ENCODE results near the gene HTRA1.

HTRA1 gene

DNA sequence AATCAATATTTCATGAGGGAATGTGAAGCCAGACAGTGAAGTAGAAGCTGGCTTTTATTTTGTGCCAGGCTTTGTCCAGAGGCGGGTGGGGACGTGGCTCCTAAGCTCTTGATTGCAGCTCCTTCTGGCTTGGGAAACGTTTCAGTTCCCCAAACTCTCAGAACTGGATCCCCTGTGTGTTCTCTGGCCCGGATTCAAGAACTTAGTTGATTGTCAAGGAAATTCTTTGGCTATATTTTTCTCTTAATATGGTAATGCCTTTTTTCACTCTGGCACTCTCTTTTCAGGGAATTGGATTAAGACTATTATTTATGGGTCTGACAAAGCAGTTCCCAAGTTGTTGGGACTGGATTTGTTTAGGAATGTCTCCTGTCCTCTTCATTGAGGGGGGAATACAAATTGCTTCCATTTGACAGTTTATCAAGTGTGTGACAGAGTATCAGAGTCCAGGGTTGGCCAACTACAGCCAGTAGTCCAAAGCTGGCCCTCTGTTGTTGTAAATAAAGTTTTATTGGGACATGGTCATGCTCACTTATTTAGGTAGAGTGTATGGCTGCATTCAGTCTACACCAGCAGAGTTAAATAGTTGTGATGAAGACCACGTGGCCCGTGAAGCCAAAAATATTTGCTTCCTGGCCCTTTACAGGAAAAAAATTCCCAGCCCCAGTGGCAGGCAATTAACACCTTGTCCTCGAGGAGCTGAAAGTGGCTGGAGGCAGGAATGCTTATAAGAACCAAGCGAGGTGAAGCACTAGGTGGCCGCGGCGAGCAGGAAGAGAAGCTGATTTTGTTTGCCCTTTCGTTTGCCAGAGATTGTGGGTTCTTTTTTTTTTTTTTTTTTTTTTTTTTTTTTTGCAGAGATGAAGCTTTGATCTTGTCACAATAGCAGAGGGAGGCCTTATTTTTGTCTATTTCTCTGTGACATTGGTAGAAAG lies 34.3 kb downstream of the HTRA1 start:
- TF ChIP-seq, protein P1, sequence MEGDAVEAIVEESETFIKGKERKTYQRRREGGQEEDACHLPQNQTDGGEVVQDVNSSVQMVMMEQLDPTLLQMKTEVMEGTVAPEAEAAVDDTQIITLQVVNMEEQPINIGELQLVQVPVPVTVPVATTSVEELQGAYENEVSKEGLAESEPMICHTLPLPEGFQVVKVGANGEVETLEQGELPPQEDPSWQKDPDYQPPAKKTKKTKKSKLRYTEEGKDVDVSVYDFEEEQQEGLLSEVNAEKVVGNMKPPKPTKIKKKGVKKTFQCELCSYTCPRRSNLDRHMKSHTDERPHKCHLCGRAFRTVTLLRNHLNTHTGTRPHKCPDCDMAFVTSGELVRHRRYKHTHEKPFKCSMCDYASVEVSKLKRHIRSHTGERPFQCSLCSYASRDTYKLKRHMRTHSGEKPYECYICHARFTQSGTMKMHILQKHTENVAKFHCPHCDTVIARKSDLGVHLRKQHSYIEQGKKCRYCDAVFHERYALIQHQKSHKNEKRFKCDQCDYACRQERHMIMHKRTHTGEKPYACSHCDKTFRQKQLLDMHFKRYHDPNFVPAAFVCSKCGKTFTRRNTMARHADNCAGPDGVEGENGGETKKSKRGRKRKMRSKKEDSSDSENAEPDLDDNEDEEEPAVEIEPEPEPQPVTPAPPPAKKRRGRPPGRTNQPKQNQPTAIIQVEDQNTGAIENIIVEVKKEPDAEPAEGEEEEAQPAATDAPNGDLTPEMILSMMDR (IDR thresholded peaks at IDR 0.05; ENCODE audit: extremely low read depth, missing control alignments), result no peak
- no peak for DNase-seq (ENCODE audit: low spot score)

DNA sequence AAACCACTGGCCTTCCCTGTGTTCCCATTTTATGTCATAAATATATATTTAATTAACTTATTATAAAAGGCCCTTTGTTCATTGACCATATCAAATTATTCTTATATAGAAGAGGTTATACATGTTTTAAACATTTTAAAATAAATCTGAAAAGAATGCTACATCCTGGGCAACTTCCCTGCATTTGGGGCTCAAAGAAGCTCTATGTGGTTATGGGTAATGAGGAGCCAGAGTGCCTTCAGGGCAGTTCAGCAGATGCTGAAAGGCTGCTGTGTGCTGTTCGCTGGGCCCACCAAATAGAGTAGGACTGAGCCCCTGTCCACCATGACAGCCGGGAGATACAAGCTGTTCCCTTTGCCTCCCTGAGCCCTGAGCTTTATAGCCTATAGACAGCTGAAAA lies 35.9 kb downstream of the HTRA1 start:
- no peak for DNase-seq (ENCODE audit: low spot score)

DNA sequence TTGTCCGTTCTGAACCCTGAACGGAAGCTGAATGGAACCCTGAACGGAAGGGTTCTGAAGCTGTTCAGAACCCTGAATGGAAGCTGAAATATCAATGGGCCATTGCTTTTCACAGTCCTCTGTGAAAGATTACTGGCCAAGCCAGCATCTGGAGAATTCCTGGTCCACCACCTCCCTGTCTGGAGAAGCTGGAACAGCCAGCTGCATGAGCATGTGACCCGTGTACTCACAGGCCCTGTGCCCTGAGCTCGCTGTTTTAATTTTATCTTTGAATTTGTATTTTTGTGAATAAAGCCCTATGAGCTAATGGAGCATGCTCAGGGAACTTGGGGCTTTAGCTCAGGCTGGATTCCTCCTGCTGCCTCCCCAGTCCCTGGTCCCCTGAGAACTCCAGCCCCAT lies 37.2 kb downstream of the HTRA1 start:
- TF ChIP-seq, protein P1 (IDR thresholded peaks at IDR 0.05; ENCODE audit: extremely low read depth, missing control alignments), result no peak
- DNase-seq (ENCODE audit: low spot score), result no peak

More for the DNA sequence above, 35.9 kb downstream of the HTRA1 start:
- TF ChIP-seq, protein P1 (IDR thresholded peaks at IDR 0.05; ENCODE audit: extremely low read depth, missing control alignments), result no peak

DNA sequence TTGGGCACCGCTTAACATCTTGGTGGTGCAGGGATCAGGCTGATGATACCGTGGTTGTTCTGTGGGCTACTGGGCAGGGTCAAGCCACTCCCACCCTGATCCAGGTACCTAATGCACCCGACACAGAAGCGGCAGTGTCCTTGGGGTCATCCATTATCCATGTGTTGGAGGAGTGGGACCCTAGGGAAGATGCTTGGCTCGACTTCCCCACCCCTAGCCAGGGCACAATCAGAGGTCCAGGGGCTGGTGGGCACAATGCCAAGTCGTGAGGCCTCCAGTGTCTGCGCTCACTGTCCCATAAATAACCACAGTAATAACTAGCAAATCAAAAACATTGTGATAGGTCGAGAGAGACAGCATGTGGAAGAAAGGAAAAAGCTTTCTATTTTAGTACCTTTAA lies 37.7 kb downstream of the HTRA1 start:
- DNase-seq (ENCODE audit: low spot score), result no peak
- TF ChIP-seq, protein P1 (IDR thresholded peaks at IDR 0.05; ENCODE audit: extremely low read depth, missing control alignments), result no peak

DNA sequence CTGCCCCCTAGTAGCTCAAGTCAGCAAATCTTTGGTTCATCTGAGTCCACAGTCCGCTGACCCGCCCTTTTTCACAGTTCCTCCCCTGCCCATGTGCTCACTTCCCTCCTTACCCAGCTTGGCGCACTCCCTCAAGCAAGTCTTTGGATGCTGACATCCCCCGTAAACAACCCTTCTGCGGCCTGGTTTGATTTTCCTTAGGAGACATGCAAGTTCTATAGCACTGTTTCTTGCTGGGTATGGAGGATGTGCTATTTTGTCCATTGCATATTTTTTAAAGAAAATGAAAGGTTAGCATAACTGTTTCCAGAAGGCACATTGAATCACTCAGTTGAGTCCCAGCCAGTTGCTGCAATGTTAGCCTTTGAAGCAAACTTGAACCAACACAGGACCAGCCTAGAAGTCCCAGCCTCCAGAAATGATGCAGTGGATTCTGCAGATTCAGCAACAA lies 38.2 kb downstream of the HTRA1 start:
- no peak for DNase-seq (ENCODE audit: low spot score)
- TF ChIP-seq, protein P1 (IDR thresholded peaks at IDR 0.05; ENCODE audit: extremely low read depth, missing control alignments), result no peak

DNA sequence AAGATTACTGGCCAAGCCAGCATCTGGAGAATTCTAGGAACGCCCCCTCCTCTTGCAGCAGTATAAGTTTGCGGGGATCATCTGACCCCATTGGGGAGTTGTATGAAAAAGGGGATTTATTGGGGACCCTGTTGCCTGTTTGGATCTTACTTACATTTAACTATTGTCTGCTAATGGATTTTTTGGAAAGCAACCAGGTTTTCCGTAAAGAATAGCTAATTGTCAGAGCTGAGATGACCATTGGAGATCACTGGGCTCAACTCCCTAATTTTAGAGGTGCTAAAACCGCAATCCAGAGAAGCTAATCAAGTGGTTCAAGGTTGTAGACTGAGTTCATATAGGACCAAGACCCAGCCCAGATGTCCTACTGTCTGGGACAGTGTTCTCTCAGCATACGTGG lies 38.8 kb downstream of the HTRA1 start:
- no peak for DNase-seq (ENCODE audit: low spot score)
- TF ChIP-seq, protein P1 (IDR thresholded peaks at IDR 0.05; ENCODE audit: extremely low read depth, missing control alignments), result no peak

DNA sequence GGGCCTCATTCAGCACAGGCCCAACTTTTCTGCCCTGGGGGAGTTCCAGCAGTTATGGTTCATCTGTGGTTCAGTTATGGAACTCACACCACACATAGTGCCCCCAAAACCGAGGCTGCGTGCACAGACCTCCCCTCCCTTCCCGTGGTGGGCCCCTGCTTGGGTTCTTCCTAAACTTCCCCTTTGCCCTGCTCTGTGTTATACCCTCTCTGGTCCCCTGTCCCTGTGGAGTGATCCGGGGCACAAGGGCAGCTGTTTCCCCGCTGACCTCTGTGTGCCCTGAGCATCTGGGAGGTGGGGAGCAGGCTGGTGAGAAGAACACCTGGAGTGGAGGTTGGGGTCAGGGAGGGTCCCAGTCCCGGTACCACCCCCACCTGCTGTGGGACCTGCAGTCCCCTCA lies 39.4 kb downstream of the HTRA1 start:
- DNase-seq (ENCODE audit: low spot score), result no peak
- TF ChIP-seq, protein P1 (IDR thresholded peaks at IDR 0.05; ENCODE audit: extremely low read depth, missing control alignments), result no peak
